Cardiac septum (tissue), 1 donor: Measurements from ENCODE around the gene IMMT. TPM values are rescaled to one million over a fixed set of nuclear protein-coding genes. Genes with fewer than 3 reads are reported as not detected.

Experiments
- DNase-seq: peaks from one replicate; pipeline ENCODE4 v3.0.0-alpha.2; 2020; ENCODE audit warnings: low spot score
- intact Hi-C: fragments of 100-400 bp; cut with DNase I; formaldehyde crosslinking; loops from one replicate; pipeline ENCODE4 v1.14.0; 2022
- total RNA-seq: library from RNA; stranded (reverse); fragmentation: NEBNext Ultra II Directional; extraction: Animal tissue kit (Norgen Biotek cat#: 25700); gene quantifications from one replicate; pipeline ENCODE4 v1.2.1, GENCODE V29; 2021
- donor health status: DM: no; HTN: no; CAD: no.

IMMT gene
- total RNA-seq, 1 donor from 2014 or later, result 239 TPM

DNA sequence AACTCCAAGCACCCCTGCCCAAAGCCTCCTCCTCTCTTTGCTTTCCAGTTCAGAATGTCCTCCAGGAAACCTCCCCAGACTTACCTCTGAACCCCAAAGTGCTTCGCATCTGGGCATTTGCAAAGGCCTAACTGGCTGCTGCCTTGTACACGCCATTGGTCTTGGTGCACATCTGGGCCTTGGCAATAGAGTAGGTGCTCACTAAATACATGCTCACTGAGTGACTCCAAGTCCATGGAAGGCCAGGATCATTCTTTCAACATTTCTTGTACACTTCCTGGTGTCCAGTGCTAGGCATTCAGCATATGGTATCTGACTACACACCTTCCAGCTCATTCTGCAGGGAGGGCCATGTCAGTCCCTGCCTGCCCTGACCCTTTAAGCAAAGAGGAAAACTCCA lies 32.4 kb upstream of the IMMT start:
- no peak for DNase-seq
- intact Hi-C loops, result no loop called here

DNA sequence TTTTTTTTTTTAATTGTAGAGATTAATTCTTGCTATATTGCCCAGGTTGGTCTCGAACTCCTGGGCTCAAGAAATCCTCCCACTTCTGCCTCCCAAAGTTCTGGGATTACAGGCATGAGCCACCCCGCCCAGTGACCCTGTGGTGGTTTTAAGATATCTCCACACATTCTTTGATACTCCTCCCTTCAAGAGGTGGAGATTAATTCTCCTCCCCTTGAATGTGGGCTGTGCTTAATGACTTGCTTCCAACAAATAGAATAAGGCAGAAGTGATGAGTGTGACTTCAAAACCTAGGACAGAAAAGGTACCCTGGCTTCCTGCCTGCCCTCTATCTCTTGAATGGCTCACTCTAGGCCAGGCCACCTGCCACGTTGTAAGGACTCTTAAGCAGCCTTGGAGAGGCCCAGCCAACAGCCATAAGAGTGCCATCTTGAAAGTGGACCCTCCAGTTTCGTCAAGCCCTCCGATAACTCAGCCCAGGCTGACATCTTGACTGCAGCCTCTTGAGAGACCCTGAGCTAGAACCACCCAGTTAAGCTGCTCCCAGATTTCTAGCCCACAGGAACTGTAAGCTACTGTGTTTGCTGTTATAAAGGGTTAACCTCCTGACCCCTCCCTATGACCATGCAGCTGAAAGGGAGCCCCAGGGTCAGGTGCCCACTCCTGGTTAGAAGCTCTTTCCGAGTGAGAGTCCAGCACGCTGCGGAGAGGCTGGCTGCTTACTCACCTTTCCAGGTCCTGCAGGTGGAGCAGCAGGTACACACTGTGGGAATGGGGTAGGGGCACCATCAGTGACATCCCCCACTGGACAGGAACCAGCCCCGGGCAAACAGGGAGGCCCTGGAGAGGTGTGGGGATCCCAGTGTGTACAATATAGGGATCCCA lies 31.6 kb upstream of the IMMT start:
- intact Hi-C loops, result no loop called here

DNA sequence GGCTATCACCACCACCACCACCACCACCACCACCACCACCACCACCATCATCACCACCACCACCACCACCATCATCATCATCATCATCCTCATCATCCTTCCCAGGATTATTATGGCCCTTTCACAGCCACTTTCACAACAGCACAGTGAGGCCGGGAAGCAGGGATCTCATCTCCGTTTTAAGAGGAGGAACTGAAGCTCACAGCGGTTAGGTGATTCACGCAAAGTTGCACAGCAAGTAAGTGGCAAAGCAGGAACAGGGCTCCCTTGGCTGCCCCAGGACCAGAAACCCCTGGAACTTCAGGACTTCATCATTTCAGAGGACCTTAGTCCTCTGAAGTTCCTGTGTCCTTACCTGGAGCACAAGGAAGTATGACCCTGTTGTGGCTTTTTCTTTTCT lies 30.8 kb upstream of the IMMT start:
- intact Hi-C loops, result no loop called here

More for the DNA sequence above, 31.6 kb upstream of the IMMT start:
- DNase-seq, result no peak

DNA sequence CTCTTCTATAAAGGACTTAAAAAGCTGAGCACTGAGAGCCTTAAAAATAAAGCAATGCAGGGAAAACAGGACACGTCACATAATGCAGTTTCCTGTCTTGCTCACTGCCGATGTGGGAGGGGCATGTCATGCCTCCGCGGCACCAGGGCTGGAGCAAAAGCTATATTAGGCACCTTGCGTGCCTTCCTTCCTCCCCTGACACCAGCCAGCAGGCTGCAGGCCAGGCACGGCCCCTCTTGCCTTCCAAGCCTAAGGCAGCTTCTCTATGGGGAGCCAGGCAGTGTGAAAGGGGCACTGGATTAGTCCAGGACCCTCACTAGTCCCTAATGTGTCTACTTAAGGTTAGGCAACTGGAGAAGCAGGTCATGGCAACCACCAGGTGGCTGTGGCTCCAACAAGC lies 30.3 kb upstream of the IMMT start:
- intact Hi-C loops, result no loop called here
- peak; percentile 86 for DNase-seq

More for the DNA sequence above, 30.8 kb upstream of the IMMT start:
- DNase-seq, result no peak

DNA sequence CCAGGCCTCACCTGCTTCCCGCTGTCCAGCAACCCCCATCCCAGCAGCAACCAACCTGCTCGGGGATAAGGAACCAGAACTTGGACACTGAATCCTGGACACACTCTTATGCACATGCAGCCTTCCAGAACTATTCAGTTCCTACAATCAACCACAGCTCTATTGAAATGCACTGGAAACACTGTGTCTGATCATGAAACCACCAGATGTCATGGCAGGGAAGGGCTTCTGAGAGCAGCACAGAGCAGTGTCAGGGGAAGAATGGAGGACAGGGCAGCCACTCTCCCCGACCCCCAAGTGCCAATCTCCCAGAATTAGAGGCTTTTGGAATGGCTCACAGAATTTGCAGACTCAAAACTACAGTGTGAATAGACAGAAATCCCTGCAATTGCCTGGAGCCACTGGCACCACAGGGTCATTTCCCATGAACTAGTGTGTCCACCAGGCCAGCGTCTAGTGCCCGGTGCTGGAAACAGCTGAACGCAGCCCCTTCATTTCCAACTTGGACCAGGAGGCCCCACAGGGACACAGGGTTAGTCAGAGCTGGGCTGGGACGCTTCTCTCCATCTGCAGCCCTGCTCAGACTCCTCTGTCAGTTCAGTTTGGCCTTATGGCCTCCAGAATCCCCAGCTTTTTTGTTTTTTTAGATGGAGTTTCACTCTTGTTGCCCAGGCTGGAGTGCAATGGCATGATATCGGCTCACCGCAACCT lies 29.5 kb upstream of the IMMT start:
- intact Hi-C loops, result loop anchor here (1.0 kb wide), 1 partner anchor 74 kb away; no protein-coding TSS in a partner anchor
- DNase-seq, result no peak

DNA sequence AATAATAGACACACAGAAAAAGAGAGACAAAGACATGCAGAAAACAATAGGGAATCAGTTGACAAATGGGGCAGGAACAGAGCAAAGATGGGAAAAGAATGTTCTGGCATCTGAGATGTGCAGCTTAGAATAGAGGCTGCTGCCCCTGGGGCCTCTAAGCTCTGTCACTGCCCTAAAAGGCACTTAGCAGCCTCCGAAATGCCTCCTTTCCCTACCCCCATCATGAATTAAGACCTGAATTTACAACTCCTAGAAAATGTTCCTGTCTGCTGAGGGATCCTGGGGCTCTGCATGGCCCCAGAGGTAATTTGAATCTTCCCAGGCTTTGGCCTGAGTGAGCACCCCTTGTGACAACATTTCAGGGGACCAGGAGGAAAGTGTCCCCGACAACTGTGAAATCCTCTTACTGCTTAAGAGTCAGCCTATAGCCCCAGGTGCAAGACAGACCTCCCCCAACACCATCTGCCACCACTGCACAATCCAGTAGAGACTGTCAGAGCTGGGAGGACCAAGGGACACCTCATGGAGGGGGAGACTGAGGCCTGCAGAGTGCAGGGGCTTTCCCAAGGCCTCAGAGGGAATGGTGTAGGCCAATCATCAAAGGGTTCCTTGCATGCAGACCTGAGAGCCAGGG lies 28.8 kb upstream of the IMMT start:
- DNase-seq, result no peak
- intact Hi-C loops, result loop anchor here (1.0 kb wide), 1 partner anchor 74 kb away; no protein-coding TSS in a partner anchor

DNA sequence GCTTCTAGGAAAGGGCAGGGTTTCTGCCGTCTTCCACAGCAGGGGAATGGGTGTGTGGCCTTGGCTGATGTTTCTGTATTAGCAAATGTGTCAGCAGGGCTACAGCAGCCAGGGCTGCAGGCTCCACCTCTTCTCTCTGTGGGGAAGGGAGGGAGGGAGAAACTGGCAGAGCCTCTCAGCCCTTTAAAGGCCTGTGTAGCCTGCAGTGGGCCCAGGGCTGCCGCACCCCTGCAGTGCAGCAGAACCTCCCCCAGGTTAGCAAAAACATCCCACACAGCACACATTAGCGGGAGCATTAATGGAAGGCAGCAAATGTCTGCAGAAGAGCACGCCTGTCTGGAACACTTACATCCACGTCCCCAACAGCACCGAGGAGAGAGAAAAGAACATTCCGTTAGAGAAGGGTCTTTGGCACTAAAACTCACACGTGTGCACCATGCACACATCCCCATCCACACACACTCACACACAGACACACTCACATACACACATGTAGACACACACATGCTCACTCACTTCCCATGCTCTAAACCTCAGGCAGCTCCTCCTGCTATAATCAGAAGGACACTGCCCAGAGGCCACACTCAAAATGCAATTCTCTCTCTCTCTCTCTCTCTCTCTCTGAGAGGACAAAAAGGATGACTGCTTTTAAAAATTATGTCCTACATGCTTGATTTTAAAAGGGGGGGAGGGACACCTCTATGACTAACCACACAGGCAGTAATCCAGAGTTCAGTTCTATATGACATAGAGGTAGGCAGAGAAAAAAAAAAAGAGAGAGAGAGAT lies 28.1 kb upstream of the IMMT start:
- intact Hi-C loops, result no loop called here
- DNase-seq, result peak; percentile 86

DNA sequence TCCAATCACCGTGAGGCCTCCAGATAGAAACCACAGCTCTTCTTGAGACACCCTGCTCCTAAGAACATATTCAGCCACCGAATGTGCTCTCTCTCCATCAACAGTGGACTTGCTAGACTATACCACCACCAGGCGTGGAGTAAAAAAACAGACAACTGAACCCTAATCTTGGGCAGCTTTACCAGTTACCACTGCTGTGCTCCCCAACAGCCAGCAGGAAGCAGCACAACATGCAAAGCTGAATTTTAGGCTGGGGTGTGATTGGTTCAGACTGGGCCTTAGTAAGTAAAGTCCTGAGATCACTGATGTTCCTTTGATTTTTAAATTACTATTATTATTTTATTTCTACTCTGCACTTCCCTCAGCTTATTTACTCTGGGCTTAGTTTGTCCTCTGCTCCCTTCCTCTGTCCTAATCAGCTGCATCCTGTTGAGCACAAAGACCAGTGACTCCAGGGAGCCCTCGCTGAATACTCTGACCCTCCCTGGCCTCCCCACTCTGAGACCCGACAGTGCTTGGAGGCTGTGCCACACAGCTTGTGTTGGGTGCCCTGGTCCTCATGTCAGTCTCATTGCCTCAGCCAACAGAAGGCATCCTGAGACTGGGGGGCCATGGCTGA lies 25.9 kb upstream of the IMMT start:
- intact Hi-C loops, result loop anchor here (1.0 kb wide), 1 partner anchor 147 kb away; no protein-coding TSS in a partner anchor
- DNase-seq, result no peak

DNA sequence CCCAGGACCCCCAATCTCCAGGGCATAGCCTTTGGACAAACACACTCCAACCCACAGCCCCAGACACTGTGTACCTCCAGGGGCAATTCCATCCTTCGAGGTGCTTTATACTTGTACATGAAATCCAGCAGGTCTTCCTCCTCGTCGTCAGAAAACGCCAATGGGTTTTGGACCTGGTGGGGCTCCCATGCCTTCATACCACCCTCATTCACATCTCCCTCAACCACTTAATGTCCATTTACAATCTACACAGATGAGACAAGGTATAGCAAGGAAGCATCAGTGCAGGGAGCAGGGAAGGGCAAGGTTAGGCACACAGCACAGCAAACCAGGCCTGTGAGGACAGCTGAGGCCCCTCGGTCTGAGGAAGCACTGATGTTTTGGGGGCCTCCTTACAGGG lies 24.6 kb upstream of the IMMT start:
- intact Hi-C loops, result no loop called here
- DNase-seq, result no peak

DNA sequence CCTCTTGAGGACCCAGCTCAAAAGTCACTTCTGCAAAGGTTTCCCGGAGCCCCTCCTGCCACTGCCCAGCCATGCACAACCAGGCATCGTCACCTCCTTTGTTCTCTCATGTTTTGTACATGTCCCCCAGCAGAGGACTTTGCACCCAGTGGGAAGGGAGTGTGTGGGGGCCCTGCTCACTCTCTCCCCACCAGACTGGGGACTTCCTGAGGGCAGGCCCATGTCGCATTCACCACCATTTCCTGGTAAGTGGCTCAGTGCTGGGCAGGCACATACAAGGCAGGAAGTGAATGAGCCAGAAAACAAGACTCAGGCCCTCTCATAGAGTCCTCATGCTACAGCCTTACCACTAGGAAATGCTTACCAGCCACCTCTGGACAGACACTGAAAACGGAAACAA lies 22.9 kb upstream of the IMMT start:
- DNase-seq, result no peak
- intact Hi-C loops, result no loop called here

DNA sequence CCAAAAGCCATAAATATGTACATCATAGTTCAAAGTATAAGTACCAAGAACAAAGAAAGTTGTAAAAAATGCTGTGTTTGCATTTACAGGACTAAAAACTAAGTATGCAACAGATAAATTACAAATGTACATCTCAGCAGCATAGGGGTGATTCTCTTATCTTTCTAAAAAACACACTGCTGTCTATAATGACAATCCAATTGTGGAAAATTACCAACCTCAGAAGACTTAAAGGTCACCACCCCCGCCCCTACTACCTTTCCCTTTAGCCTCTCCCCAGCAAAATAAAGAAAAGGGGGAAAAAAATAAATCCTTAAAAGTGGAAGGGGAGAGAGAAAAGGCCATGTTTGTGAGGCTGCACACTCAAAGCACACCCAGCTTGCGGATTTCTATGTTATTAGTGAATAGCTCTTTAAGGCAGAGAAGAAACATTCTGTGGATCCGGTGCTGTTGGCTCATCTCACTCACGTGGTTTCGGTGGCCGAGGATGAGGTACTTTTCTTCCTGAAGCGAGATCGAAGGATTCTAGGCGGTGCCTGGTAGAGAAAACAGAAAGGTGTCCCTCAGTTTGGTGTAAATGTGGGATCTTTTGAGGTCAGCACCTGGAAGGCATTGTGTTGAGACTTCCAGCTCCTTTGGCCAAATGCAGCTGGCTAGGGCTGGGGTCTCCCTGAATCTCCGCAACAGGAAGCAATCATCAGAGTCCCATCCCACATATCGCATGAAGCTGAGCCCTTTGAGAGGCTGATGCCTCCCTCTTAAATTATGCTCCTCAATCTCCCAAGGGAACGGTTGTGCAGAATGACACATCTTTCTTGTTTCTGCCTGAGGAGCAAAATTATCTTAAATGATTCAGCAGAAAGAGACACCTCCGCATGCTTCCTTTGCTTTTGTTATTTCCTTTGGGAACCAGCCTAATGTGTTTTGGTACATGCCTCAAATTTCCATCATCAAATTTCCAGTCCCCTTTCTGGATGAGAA lies 21.6 kb upstream of the IMMT start:
- intact Hi-C loops, result no loop called here
- no peak for DNase-seq

DNA sequence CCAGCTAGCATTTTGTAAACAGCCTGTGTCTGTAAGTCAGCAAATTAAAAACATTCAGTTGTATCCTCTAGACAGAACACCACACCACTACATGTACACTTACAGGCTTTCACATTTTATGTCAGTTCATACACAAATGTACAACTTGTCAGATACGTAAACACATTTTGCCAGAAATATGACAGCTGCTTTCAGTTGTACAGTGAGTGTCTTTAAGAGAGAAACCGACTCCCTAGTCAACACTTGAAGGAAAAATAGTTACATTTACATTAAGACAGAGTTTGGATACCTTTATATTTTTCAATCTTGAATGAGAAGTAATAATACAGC lies 19.2 kb upstream of the IMMT start:
- intact Hi-C loops, result no loop called here
- DNase-seq, result no peak

DNA sequence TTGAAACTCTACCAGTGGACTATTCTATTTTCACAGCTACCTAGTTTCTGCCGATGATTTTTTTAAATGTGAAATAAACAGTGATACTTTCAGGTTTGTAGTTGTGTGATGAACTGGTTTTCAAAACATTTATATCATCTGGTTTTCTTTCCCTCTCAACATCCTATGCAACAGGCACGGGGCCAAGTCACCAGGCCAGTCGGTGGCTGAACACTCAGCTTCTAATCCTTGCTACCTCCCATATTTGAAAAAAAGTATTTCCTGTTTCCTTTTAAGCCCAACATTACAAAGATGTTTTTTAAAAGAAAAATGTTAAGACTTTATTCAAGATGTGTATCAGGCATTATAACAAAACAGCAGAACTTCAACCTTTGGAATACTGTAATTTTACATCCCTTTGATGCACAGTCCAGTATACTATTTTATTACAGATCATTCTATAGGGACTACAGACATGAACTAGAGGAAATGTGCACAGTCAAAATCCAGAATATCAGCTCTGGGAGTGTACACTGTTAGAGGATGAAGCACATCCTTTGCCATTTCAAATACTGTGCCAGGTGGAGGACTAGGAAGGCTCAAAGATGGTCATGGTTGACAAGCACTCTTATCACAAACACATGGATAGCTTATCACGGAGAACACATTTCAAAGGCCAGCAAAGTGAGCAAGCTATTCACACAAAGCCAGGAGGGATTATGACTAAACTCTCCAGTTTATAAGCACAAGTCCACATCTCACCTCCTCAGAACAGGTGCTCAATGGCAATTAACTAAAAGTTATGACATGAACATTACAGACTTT lies 18.6 kb upstream of the IMMT start:
- intact Hi-C loops, result no loop called here
- no peak for DNase-seq

DNA sequence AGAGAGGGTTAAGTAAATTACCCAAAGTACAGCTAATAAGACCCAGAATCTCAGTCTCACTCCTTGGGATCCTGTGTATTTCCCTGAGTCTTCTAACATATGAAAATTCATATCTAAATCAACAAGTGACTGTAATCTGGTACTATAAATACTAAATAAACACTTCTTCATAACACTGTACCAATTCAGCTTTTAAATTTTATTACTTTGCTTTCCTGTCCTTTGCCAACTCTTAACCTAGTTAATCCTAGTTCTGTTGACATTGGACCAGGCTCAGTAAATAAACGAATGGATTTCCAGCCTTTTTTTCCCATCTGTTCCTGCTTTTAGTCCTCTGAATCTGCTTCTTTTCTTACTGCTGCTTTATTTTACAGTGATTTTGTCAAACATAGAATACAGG lies 17.8 kb upstream of the IMMT start:
- intact Hi-C loops, result no loop called here
- DNase-seq, result no peak

DNA sequence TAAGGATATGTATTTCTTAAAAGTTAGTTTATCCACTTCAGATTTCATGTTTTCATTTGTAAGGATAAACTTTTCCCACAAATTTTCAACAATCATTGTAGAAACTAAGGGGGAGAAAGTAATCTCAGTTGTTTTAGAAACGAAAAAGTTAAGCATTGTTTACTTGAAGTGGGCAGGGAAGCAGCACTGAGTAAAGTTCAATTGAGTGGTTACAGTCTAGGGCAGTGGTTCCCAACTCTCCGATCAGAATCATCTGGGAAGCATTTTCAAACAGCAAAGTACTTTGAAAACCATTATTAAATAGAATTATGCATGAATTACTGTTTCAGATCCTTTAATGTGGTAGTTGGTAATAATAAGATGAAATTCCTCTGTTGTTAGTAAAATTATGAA lies 16.5 kb upstream of the IMMT start:
- intact Hi-C loops, result no loop called here
- no peak for DNase-seq

DNA sequence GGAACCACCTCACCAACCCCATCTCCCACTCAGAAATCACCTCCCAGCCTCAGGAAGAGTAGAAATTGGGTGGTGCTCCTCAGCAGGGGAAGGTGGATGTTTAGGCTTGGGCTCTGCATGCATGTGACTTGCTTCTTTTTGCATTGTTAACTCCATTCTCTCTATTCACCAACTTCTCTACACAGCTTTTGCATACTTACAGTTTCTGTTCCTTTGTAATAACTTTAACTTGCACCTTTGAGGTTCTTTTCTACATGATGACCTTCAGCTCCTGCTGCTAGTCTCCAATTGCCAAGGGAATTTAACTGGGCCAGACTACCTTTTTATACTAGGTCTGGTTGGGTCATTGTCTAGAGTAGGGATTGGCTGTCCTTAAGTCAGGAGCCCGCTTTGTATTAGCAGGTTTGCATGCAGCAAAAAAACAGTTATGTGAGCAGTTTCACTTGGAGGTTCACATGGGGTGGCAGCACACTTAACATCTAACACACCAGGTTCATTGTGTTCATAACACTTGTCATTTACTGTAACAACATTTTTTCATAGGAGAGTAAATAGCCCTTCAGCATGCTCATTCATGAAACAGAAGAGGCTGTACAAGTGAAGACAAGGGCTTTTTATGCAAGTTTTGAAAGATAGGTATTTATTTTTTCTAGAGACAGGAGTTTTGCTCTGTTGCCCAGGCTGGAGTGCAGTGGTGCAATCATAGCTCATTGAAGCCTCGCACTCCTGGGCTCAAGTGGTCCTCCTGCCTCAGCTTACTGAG lies 16.0 kb upstream of the IMMT start:
- DNase-seq, result no peak
- intact Hi-C loops, result no loop called here

DNA sequence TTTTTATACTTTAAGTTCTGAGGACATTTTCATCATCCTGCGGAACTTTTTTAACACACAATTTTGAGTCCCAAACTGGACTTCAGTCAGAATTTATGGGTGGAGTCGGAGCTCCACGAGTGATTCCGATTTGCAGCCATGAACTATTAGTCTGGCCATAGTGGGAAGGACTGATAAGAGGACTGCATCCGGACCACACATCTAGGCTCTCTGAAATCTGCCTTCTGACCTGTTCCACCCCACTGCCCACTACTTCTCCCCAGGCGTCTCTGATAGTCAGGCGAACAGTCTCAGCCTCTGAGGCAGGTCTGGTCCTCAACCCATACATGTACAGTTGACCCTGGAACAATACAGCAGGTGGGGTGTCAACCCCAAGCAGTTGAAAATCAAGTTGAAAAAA lies 9.2 kb upstream of the IMMT start:
- no peak for DNase-seq
- intact Hi-C loops, result no loop called here
